ENCODE measurements around the gene PSMB11. TPM values are rescaled to one million over a fixed set of nuclear protein-coding genes. Genes with fewer than 3 reads are reported as not detected.

PSMB11 gene
- total RNA-seq, 4 donors from 2014 or later = not detected

DNA sequence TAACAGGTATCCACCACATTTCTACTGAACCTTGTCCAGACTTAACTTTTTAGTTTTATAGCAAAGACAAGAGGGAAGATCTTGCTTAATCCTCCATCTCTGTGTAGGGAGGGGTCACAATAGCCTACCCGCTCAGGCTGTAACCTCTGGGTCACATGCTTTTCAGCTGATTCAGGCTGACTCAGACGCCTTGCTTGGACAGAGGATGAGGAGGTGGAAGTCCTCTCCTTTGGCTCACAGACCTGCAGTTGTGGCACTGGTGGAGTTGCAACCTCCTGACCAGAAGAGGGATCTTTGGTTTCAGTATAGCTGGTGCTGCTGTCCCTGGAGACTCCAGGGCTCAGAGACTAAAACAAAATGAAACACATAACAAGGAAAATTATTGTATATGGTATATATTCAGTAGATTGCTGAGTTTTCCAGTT lies 36.7 kb downstream of the PSMB11 start:
- no peak for TF ChIP-seq POLR2A (IDR thresholded peaks at IDR 0.05)
- TF ChIP-seq CTCF (IDR thresholded peaks at IDR 0.05) = no peak
- intact Hi-C loops (cut with DNase I) = no loop called here
- 0 to 8% methylated on average over 2 of the region's 2 CpGs for WGBS, 2 donors
- peaks cover 4 to 39% (median 17%) of the 10 kb centered on the region in 3 donors for H3K4me1 ChIP-seq
- no peak for DNase-seq
- H3K27ac ChIP-seq = peak overlapping the region; percentile 17 to 81 (median 78)
- no peaks in the 10 kb centered on the region for H3K27me3 ChIP-seq
- H3K4me3 ChIP-seq = no peak overlapping the region
- H3K36me3 ChIP-seq = peaks cover 17 to 100% (median 67%) of the 10 kb centered on the region in 3 donors
- no peaks in the 10 kb centered on the region for H3K9me3 ChIP-seq

DNA sequence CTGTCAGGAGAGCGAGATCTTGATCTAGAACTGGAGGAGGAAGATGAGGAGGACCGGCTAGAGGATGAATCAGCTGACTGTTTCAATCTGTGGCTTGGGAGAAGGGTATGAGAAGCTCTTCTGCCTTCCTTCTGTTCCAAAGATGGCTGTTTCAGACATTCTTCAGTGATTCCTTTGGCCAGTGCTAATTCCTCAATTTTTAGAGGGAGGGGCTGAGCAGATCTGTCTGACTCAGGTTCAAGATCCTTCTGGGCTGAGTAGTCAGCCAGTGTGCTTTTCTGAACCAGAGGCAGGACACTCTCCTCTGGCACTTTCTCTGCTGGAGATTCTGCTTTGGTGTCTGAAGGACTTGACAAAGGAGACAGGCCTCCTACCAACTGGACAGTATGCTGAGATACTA lies 37.7 kb downstream of the PSMB11 start:
- H3K27me3 ChIP-seq = no peaks in the 10 kb centered on the region
- H3K4me3 ChIP-seq = no peak overlapping the region
- DNase-seq = no peak
- peak overlapping the region; percentile 17 to 81 (median 78) for H3K27ac ChIP-seq
- 89 to 100% methylated on average over 1 to 2 of the region's 2 CpGs for WGBS, 2 donors
- no peaks in the 10 kb centered on the region for H3K9me3 ChIP-seq
- peaks cover 4 to 39% (median 17%) of the 10 kb centered on the region in 3 donors for H3K4me1 ChIP-seq
- no peak for TF ChIP-seq POLR2A (IDR thresholded peaks at IDR 0.05)
- H3K36me3 ChIP-seq = peaks cover 17 to 100% (median 75%) of the 10 kb centered on the region in 3 donors
- intact Hi-C loops (cut with DNase I) = no loop called here

GRCh38 chr14:23080474-23080873 lies 38.5 kb downstream of the PSMB11 start:
- 67 to 81% methylated on average over 1 of the region's 1 CpG for WGBS, 2 donors
- peak overlapping the region in 1 of 4 donors; percentile 81 for H3K27ac ChIP-seq
- H3K4me1 ChIP-seq = peaks cover 4 to 39% (median 17%) of the 10 kb centered on the region in 3 donors

GRCh38 chr14:23085458-23085857 lies 43.4 kb downstream of the PSMB11 start:
- H3K27ac ChIP-seq = no peak overlapping the region

More at GRCh38 chr14:23080474-23080873, 38.5 kb downstream of the PSMB11 start:
- intact Hi-C loops (cut with DNase I) = no loop called here
- Histone ChIP-seq H3K27me3 (no peaks in the 10 kb centered on the region), H3K9me3 (no peaks in the 10 kb centered on the region), H3K4me3 (no peak overlapping the region), H3K36me3 (peaks cover 18 to 100% (median 73%) of the 10 kb centered on the region in 3 donors)
- DNase-seq = no peak
- TF ChIP-seq CTCF (IDR thresholded peaks at IDR 0.05) (no peak), POLR2A (IDR thresholded peaks at IDR 0.05) (no peak)

GRCh38 chr14:23086565-23086964 lies 44.6 kb downstream of the PSMB11 start:
- Histone ChIP-seq H3K27me3 (no peaks in the 10 kb centered on the region), H3K4me1 (peaks cover 0 to 15% (median 0%) of the 10 kb centered on the region in 3 donors), H3K36me3 (peaks cover 27 to 100% (median 68%) of the 10 kb centered on the region in 3 donors), H3K4me3 (no peak overlapping the region), H3K27ac (no peak overlapping the region), H3K9me3 (no peaks in the 10 kb centered on the region)
- no peak for DNase-seq
- intact Hi-C loops (cut with DNase I) = no loop called here
- TF ChIP-seq CTCF (IDR thresholded peaks at IDR 0.05) (no peak), POLR2A (IDR thresholded peaks at IDR 0.05) (no peak)
- WGBS, 2 donors = 100% methylated on average over 1 of the region's 1 CpG

More at GRCh38 chr14:23085458-23085857, 43.4 kb downstream of the PSMB11 start:
- 70 to 71% methylated on average over 3 of the region's 3 CpGs for WGBS, 2 donors
- TF ChIP-seq POLR2A (IDR thresholded peaks at IDR 0.05) (no peak), CTCF (IDR thresholded peaks at IDR 0.05) (no peak)
- Histone ChIP-seq H3K4me3 (no peak overlapping the region), H3K27me3 (no peaks in the 10 kb centered on the region), H3K4me1 (peaks cover 0 to 8% (median 0%) of the 10 kb centered on the region in 3 donors), H3K36me3 (peaks cover 23 to 100% (median 73%) of the 10 kb centered on the region in 3 donors), H3K9me3 (no peaks in the 10 kb centered on the region)
- intact Hi-C loops (cut with DNase I) = no loop called here
- DNase-seq = no peak
